HG02571 (cell line): ENCODE data around the gene RBM28.
"Not testable (repeated sequence)": the region's sequence is repeated elsewhere in the genome, so short reads cannot be mapped to it uniquely, and the experiment has no call there.

Experiments used
- ATAC-seq: cut with Tn5 transposase; IDR thresholded peaks from one replicate; pipeline ENCODE4 v1.9.1; 2021; ENCODE audit warnings: mild to moderate bottlenecking, moderate library complexity; ENCODE audit not compliant: unreplicated experiment

The RBM28 gene

GRCh38 chr7:128298004-128298403 lies 45.7 kb downstream of the RBM28 start:
- ATAC-seq: not testable (repeated sequence)

DNA sequence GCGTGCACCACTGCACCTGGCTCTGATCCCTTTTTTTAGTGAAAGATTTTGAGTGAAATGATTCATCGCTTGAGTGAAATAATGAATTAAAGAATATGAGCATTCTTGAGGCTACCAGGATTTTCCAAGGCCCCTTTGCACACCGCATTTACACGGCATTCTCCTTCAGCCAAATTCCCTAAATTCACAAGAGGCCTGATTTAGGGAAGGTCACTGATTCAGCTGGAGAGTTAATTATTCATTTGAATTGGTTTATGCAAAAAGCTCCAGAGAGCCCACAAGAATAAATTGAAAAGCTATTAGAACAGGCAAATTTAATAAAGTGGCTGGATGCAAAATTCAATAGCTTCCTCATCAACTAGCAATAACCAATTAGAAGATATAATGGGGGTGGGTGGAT lies 56.2 kb downstream of the RBM28 start:
- no peak for ATAC-seq

- no peak for ATAC-seq
Observed at GRCh38 chr7:128284102-128284501, 59.6 kb downstream of the RBM28 start.

- no peak for ATAC-seq
Observed at GRCh38 chr7:128281605-128282380, 61.9 kb downstream of the RBM28 start.

DNA sequence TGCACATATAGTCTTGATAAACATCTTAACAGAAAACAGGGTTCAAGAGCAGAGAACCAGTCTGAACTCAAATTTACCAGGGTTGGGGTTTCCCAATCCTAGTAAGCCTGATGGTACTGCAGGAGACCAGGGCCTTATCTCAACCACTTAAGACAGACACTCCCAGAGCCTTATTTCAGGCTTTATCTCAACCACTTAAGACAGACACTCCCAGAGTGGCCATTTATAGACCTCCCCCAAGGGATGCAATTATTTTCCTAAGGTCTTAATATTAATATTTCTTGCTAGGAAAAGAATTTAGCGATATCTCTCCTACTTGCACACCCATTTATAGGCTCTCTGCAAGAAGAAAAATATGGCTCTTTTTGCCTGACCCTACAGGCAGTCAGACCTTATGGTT lies 63.3 kb downstream of the RBM28 start:
- not testable (repeated sequence) for ATAC-seq

- no peak for ATAC-seq
Observed at GRCh38 chr7:128279124-128279713, 64.5 kb downstream of the RBM28 start.

- ATAC-seq: no peak
Observed at GRCh38 chr7:128278366-128278765, 65.3 kb downstream of the RBM28 start.

DNA sequence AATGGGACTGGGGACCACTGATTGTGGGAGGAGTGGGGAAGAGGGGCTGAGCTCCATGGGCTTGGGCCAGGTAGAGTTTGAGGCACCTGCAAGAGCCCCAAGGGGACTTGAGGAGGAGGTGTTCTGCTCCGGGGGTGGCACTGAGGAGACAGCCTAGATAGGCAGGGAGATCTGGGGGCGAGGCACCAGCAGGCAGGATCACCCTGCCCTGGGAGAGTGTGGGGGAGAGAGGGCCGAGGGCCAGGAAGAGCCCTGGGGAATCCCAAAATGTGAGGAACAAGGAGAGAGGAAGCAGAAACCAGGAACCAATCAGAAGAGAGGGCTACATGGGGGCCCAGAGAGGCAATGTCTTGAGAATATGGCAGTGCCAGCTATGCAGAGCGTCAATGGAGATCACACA lies 68.0 kb downstream of the RBM28 start:
- ATAC-seq: no peak

DNA sequence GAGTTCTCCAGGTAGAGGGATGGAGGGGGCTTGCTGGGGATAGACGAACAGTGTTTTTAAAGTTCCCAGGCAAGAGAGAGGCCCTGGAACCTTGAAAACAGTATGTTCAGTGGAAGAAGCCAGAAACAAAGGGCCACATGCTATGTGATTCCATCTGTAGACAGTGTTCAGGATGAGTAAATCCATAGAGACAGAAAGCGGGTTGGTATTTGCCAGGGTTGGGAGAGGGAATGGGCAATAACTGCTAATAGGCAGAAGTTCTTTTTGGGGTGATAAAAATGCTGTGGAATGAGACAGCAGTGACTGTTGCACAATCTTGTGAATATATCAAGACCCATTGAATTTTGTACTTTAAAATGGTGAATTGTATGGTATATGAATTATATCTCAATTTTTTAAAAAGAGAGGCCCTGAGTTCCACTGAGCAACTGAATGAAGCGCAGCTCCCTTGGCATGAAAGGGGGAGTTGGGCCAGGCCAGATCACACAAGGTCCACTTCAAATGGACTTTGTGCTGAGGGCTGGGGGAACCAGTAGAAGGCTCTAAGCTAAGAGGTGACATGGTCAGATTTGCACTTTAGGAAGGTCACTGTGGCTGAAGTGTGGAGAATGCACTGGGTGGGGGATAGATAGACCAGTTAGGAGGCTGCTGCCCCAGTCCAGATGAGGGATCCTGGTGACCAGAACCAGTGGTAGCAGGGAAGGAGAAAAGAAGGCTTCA lies 68.7 kb downstream of the RBM28 start:
- ATAC-seq: no peak

- ATAC-seq: no peak
Observed at GRCh38 chr7:128274246-128274883, 69.3 kb downstream of the RBM28 start.

GRCh38 chr7:128271942-128272481 lies 71.7 kb downstream of the RBM28 start:
- no peak for ATAC-seq

DNA sequence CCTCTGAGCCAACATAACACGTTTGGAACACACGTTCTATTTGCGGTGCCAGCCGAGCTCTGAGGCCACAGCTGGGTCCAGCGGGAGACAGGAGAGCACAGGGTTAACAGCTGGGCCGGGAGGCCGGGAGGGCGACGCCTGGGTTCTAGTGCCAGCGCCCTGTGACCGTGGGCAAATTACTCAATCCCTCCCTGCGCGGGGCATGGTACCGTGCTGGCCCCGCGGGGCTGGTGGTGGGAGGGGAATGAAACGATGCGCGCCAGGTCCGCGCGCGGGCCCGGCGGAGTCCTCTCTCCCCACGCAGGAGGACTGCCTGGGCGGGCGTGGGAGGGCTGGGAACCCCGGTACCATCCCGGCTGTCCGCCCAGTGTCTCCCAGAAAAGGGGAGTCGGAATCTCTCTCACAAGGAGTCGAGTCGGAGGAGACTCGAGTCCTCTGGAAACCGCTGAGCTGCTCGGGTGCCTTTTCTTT lies 72.2 kb downstream of the RBM28 start:
- no peak for ATAC-seq

DNA sequence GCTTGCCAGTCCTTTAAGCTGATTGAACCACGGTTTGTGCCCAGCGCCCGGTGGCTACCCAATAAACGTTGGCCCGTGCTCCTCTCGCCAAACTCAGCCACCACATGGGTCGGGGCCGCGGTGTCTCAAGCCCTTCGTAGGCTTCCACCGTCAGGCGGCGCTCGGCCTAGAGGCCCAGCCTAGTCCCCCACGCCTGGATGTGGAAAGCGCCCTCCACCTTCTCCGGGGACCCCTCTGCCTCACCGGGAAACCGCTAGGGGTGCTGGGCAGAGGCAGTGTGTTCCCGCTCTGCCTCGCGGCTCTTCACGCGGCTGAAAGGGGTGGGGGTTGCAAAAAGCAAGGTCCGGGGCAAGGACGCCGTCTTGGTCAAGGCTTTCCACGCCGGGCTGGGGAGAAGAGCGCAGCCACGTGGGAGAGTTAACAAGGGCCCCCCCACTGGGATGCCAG lies 72.9 kb downstream of the RBM28 start:
- no peak for ATAC-seq

DNA sequence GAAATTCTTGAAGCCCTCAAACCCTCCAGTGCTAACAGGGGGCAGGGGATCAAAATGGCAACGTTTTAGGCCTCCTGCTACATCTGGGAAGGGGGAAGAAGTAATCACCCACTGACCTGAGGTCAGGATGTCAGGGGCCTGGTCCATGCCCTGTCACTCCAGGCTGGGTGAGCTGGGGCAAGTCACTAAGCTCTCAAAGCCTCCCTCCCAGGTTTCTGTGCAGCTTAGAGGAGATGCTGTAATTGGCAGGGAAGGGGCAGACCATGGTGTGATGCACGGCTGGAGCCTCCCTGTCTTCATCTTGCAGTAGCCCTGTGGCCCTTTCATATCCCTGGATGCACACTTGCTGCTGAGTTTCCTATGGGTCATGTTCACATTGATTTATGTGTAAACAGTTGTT lies 75.5 kb downstream of the RBM28 start:
- ATAC-seq: no peak

DNA sequence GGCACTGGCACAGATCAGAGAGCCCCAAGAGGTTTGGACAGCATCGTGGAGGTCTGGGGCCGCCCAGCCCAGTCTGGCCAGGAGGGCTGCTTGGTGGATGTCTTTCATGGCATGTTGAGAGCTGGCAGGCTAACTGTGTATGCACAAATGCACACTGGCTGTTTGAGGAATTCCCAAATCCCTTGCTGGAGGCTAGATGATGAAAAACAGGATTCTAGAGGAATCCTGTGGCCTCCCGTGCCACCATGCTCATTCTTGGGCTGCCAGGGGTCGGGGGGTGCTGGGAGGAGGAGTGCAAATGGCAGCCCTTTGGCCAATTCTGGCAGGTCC lies 76.1 kb downstream of the RBM28 start:
- no peak for ATAC-seq

- ATAC-seq: no peak
Observed at GRCh38 chr7:128266883-128267594, 76.7 kb downstream of the RBM28 start.

- no peak for ATAC-seq
Observed at GRCh38 chr7:128266529-128266882, 77.2 kb downstream of the RBM28 start.

- no peak for ATAC-seq
Observed at GRCh38 chr7:128265906-128266300, 77.8 kb downstream of the RBM28 start.

GRCh38 chr7:128265156-128265905 lies 78.4 kb downstream of the RBM28 start:
- no peak for ATAC-seq

DNA sequence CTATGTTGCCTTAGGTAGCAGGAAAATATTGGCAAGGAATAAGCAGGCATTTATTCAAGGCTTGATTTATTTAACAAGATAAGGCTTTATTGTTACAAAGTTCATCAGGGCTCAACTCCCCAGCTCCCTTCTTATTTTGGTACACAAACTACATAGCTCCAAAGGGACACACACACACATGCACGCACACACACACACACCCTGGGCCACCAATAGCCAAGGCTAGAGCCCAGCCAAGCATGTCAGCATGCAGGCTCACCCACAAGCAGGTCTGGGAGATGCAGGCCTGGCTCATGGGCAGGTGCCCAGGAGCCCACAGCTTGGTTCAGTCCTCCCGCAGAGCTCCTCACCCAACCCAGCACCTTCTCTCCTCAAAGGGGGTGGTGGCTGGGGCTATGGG lies 79.2 kb downstream of the RBM28 start:
- no peak for ATAC-seq
